DMS79 treated with DMSO at 0.1 percent for 48 hours (cell line): ENCODE measurements around the gene CTAGE9.

Experiments used
- DNase-seq: peaks from one replicate; lab custom pipeline; 2025; lab: John Stamatoyannopoulos, UW

CTAGE9 gene

GRCh38 chr6:131669891-131670290, 40.9 kb downstream of the CTAGE9 start:
- DNase-seq = no peak

- no peak for DNase-seq
Measured at GRCh38 chr6:131663578-131664165, 47.1 kb downstream of the CTAGE9 start.

- DNase-seq = no peak
Measured at GRCh38 chr6:131660195-131660594, 50.6 kb downstream of the CTAGE9 start.
